Peyer's patch (tissue), 4 donors: ENCODE measurements around the gene IMPDH1.

Experiments used
- CTCF ChIP-seq, 6 experiments: fragments of 450-650 bp in 4 of 6; fragments of 200-600 bp in 2 of 6; sonication (generic) in 1 of 6; IDR thresholded peaks; one replicate each; pipeline ENCODE4 v1.5.1; 2017 to 2019; ENCODE audit warnings: antibody characterized with exemption in 6 of 6, mild to moderate bottlenecking in 3 of 6, moderate library complexity in 1 of 6
- POLR2A ChIP-seq, 2 donors: fragments of 450-650 bp; IDR thresholded peaks; one replicate each; pipeline ENCODE4 v1.5.1; 2017; ENCODE audit warnings: antibody characterized with exemption in 2 of 2, mild to moderate bottlenecking in 2 of 2, moderate library complexity in 2 of 2

- TF ChIP-seq CTCF (IDR thresholded peaks at IDR 0.05) (no peak), POLR2A (IDR thresholded peaks at IDR 0.05) (no peak)
These were observed 49.5 kb downstream of the IMPDH1 start for GRCh38 chr7:128360359-128360678.
